ENCODE results near the gene CASP5.
"Not testable (repeated sequence)": the region's sequence is repeated elsewhere in the genome, so short reads cannot be mapped to it uniquely, and the experiment has no call there.

The CASP5 gene

GRCh38 chr11:105023003-105023402 lies at the start of gene CASP5:
Gene CASP5, minus strand, starts transcription at chr11:105023168. Its CDS starts 32 bp downstream, at chr11:105023136.
- no peak within 1 kb of the TSS for H3K4me2 ChIP-seq (ENCODE audit: insufficient read depth, low read length)
- H3K27ac ChIP-seq (ENCODE audit: low read length): no peak within 1 kb of the TSS
- peaks cover 18% of the 10 kb centered on the region; the same call in 1 of the 2 replicates for H3K36me3 ChIP-seq (ENCODE audit: insufficient read depth, low read length)
- DNase-seq (no peak), ATAC-seq (ENCODE audit: insufficient read depth, low read depth) (0 out of 3 replicates have a peak, but pooled peaks have one; percentile 33)
- no peak within 1 kb of the TSS for H3K9ac ChIP-seq (ENCODE audit: low read depth, low read length)
- no peak for TF ChIP-seq EZH2 (IDR thresholded peaks at IDR 0.05; ENCODE audit: borderline replicate concordance, low read depth, low read length, severe bottlenecking)
- TF ChIP-seq CTCF (IDR thresholded peaks at IDR 0.05; ENCODE audit: borderline replicate concordance, extremely low read depth, low read length, poor library complexity, severe bottlenecking): no peak
- H3K27me3 ChIP-seq (ENCODE audit: insufficient read depth, low read length, poor library complexity): no peaks in the 10 kb centered on the region
- no peak within 1 kb of the TSS for H2AFZ ChIP-seq (ENCODE audit: low read depth, low read length)
- no peaks in the 10 kb centered on the region for H4K20me1 ChIP-seq (ENCODE audit: insufficient read depth, low read length)
- no peaks in the 10 kb centered on the region for H3K79me2 ChIP-seq (ENCODE audit: insufficient read depth, low read length)
- no peaks in the 10 kb centered on the region for H3K9me3 ChIP-seq (ENCODE audit: insufficient read depth, low read length, severe bottlenecking)
- peaks cover 4% of the 10 kb centered on the region; the same call in 1 of the 2 replicates for H3K4me1 ChIP-seq (ENCODE audit: insufficient read depth, low read length)
- H3K4me3 ChIP-seq (ENCODE audit: low read depth in 1 of 2, low read length in 2 of 2): no peak within 1 kb of the TSS

- H3K79me2 ChIP-seq (ENCODE audit: insufficient read depth, low read length); H3K9me3 ChIP-seq (ENCODE audit: insufficient read depth, low read length, severe bottlenecking); H2AFZ ChIP-seq (ENCODE audit: low read depth, low read length): not testable (repeated sequence)
Observed at GRCh38 chr11:105072080-105072479, 49.1 kb upstream of the CASP5 start.

GRCh38 chr11:105071089-105071732 lies 48.2 kb upstream of the CASP5 start:
- no peak for ATAC-seq (ENCODE audit: insufficient read depth, low read depth)
- H2AFZ ChIP-seq (ENCODE audit: low read depth, low read length): peak overlapping the region; percentile 31; the same call in 1 of the 2 replicates

More at GRCh38 chr11:105072080-105072479, 49.1 kb upstream of the CASP5 start:
- not testable (repeated sequence) for DNase-seq; H3K9ac ChIP-seq (ENCODE audit: low read depth, low read length); H3K27ac ChIP-seq (ENCODE audit: low read length); H4K20me1 ChIP-seq (ENCODE audit: insufficient read depth, low read length); H3K4me3 ChIP-seq (ENCODE audit: low read depth in 1 of 2, low read length in 2 of 2); H3K4me2 ChIP-seq (ENCODE audit: insufficient read depth, low read length); H3K27me3 ChIP-seq (ENCODE audit: insufficient read depth, low read length, poor library complexity); H3K4me1 ChIP-seq (ENCODE audit: insufficient read depth, low read length); ATAC-seq (ENCODE audit: insufficient read depth, low read depth); H3K36me3 ChIP-seq (ENCODE audit: insufficient read depth, low read length)

More at GRCh38 chr11:105071089-105071732, 48.2 kb upstream of the CASP5 start:
- Histone ChIP-seq H3K9ac (ENCODE audit: low read depth, low read length) (no peak overlapping the region), H3K79me2 (ENCODE audit: insufficient read depth, low read length) (no peaks in the 10 kb centered on the region), H3K4me2 (ENCODE audit: insufficient read depth, low read length) (no peak overlapping the region), H3K4me3 (ENCODE audit: low read depth in 1 of 2, low read length in 2 of 2) (no peak overlapping the region), H3K36me3 (ENCODE audit: insufficient read depth, low read length) (no peaks in the 10 kb centered on the region), H3K27ac (ENCODE audit: low read length) (no peak overlapping the region), H3K27me3 (ENCODE audit: insufficient read depth, low read length, poor library complexity) (no peaks in the 10 kb centered on the region), H3K9me3 (ENCODE audit: insufficient read depth, low read length, severe bottlenecking) (no peaks in the 10 kb centered on the region), H4K20me1 (ENCODE audit: insufficient read depth, low read length) (no peaks in the 10 kb centered on the region), H3K4me1 (ENCODE audit: insufficient read depth, low read length) (peaks cover 9% of the 10 kb centered on the region)
- DNase-seq: no peak
- TF ChIP-seq EZH2 (IDR thresholded peaks at IDR 0.05; ENCODE audit: borderline replicate concordance, low read depth, low read length, severe bottlenecking) (no peak), CTCF (IDR thresholded peaks at IDR 0.05; ENCODE audit: borderline replicate concordance, extremely low read depth, low read length, poor library complexity, severe bottlenecking) (no peak)

Data from DND-41 (cell line).